ENCODE results near the gene ARHGEF12. TPM values are rescaled to one million over a fixed set of nuclear protein-coding genes. Genes with fewer than 3 reads are reported as not detected.

ARHGEF12 gene
- total RNA-seq, 1 experiment from 2014 or later = 41.0 TPM

DNA sequence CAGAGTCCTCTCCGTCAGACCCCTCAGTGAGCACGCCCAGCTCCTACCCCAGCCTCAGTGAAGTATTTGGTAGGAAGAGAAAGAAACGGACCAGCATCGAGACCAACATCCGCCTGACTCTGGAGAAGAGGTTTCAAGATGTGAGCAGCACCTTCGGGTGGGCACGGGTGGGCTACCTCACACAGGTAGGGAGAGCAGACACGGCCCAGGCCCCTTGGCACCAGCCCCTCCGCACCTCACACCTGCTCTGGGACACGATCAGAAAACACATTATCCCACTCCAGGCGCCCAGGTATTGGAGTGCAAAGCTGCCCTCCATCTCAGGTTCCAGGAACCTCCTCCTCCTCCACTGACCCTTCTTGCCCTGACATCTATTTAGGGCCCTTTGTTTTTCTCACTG, 28.7 kb upstream of the ARHGEF12 start:
- ATAC-seq = no peak
- no TSS peak for BruUV-seq (replicated peaks)
- no peak for DNase-seq
- no peaks in the 10 kb centered on the region for H3K9me2 ChIP-seq (replicated peaks; ENCODE audit: low read length)
- ChIA-PET CTCF (no interaction called here), POLR2A (ENCODE audit: unreplicated experiment) (no interaction called here)
- no peaks in the 10 kb centered on the region for H3F3A ChIP-seq (ENCODE audit: low read length, unreplicated experiment)
- TF ChIP-seq EZH2phosphoT487 (IDR thresholded peaks at IDR 0.05; ENCODE audit: borderline replicate concordance, low read length) (no peak), EZH2 (IDR thresholded peaks at IDR 0.05; ENCODE audit: low read length, unreplicated experiment) (no peak)
- TF ChIP-seq, protein P1, sequence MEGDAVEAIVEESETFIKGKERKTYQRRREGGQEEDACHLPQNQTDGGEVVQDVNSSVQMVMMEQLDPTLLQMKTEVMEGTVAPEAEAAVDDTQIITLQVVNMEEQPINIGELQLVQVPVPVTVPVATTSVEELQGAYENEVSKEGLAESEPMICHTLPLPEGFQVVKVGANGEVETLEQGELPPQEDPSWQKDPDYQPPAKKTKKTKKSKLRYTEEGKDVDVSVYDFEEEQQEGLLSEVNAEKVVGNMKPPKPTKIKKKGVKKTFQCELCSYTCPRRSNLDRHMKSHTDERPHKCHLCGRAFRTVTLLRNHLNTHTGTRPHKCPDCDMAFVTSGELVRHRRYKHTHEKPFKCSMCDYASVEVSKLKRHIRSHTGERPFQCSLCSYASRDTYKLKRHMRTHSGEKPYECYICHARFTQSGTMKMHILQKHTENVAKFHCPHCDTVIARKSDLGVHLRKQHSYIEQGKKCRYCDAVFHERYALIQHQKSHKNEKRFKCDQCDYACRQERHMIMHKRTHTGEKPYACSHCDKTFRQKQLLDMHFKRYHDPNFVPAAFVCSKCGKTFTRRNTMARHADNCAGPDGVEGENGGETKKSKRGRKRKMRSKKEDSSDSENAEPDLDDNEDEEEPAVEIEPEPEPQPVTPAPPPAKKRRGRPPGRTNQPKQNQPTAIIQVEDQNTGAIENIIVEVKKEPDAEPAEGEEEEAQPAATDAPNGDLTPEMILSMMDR (conservative IDR thresholded peaks at IDR 0.05; ENCODE audit: low read depth, low read length) = no peak
- H3K79me2 ChIP-seq (ENCODE audit: low read length) = no peaks in the 10 kb centered on the region
- H4K20me1 ChIP-seq (ENCODE audit: low read length) = no peaks in the 10 kb centered on the region
- no peak overlapping the region for H3K4me2 ChIP-seq (ENCODE audit: low read length)
- intact Hi-C loops (cut with micrococcal nuclease) = loop anchor here (2.0 kb wide), 1 partner anchor 23 kb away; no protein-coding TSS in a partner anchor
- no peaks in the 10 kb centered on the region for H3K36me3 ChIP-seq (ENCODE audit: low read depth, low read length)
- peak overlapping the region; percentile 81 for H3K27ac ChIP-seq (ENCODE audit: low read length)
- H3K9me3 ChIP-seq (ENCODE audit: low read length) = no peaks in the 10 kb centered on the region
- peak overlapping the region; percentile 54 for H3K9ac ChIP-seq (ENCODE audit: low read length)
- H3K4me1 ChIP-seq (ENCODE audit: insufficient read depth, low read length) = peaks cover 42% of the 10 kb centered on the region
- no peak overlapping the region for H3K4me3 ChIP-seq (ENCODE audit: low read length)
- H2AFZ ChIP-seq (ENCODE audit: low read length) = no peak overlapping the region
- H3K27me3 ChIP-seq (ENCODE audit: low read length) = no peaks in the 10 kb centered on the region

DNA sequence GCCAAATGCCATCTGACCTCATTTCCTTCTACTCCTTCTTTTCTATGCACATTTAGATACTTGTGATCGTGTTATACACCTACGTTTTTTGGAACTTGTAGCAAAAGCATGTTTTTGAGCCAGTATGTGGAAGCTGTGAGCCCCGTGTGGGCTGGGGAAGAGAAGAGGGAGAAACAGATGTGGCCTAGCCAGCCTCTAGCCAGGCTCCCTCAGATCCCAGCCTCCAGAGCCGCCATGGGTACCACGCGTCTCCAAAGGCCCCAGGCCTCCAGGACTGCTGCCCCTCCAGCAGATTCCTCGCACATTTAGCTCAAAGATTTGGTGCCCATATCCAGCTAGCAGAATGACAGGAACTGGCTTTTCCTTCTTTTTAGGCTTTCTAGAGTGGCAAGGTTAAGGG, 28.1 kb upstream of the ARHGEF12 start:
- Histone ChIP-seq H3K4me3 (ENCODE audit: low read length) (no peak overlapping the region), H3K9me2 (replicated peaks; ENCODE audit: low read length) (no peaks in the 10 kb centered on the region), H2AFZ (ENCODE audit: low read length) (no peak overlapping the region), H3K79me2 (ENCODE audit: low read length) (no peaks in the 10 kb centered on the region), H3K27me3 (ENCODE audit: low read length) (no peaks in the 10 kb centered on the region), H3F3A (ENCODE audit: low read length, unreplicated experiment) (no peaks in the 10 kb centered on the region), H4K20me1 (ENCODE audit: low read length) (no peaks in the 10 kb centered on the region), H3K9me3 (ENCODE audit: low read length) (no peaks in the 10 kb centered on the region), H3K27ac (ENCODE audit: low read length) (no peak overlapping the region), H3K4me1 (ENCODE audit: insufficient read depth, low read length) (peaks cover 37% of the 10 kb centered on the region), H3K36me3 (ENCODE audit: low read depth, low read length) (no peaks in the 10 kb centered on the region), H3K9ac (ENCODE audit: low read length) (no peak overlapping the region), H3K4me2 (ENCODE audit: low read length) (no peak overlapping the region)
- ATAC-seq (no peak), DNase-seq (no peak)
- ChIA-PET POLR2A (ENCODE audit: unreplicated experiment) (no interaction called here), CTCF (no interaction called here)
- intact Hi-C loops (cut with micrococcal nuclease) = no loop called here
- TF ChIP-seq EZH2 (IDR thresholded peaks at IDR 0.05; ENCODE audit: low read length, unreplicated experiment) = no peak
- TF ChIP-seq, protein P1 (conservative IDR thresholded peaks at IDR 0.05; ENCODE audit: low read depth, low read length) = no peak
- TF ChIP-seq EZH2phosphoT487 (IDR thresholded peaks at IDR 0.05; ENCODE audit: borderline replicate concordance, low read length) = no peak
- no TSS peak for BruUV-seq (replicated peaks)

DNA sequence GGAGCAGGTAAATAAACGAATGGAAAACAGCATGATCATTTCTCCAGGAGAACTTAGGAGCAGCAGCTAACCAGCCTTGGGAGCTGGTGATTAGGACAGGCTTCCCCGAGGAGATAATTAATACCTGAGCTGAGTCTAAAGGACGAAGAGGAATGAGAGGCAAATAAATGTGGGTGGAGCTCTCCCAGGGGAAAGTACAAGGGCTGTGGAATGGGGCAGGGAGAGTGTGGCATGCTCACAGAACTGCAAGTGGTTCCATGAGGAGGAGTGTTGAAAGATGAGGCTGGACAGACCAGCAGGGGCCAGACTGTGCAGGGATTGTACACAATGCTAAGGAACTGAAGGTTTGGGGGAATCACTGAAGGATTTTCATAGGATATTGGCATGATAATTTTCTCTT, 25.3 kb upstream of the ARHGEF12 start:
- H3K9me3 ChIP-seq (ENCODE audit: low read length) = no peaks in the 10 kb centered on the region
- H3K4me1 ChIP-seq (ENCODE audit: insufficient read depth, low read length) = peaks cover 15% of the 10 kb centered on the region
- no peaks in the 10 kb centered on the region for H3K36me3 ChIP-seq (ENCODE audit: low read depth, low read length)
- no peak overlapping the region for H2AFZ ChIP-seq (ENCODE audit: low read length)
- no peaks in the 10 kb centered on the region for H4K20me1 ChIP-seq (ENCODE audit: low read length)
- H3F3A ChIP-seq (ENCODE audit: low read length, unreplicated experiment) = no peaks in the 10 kb centered on the region
- H3K9me2 ChIP-seq (replicated peaks; ENCODE audit: low read length) = no peaks in the 10 kb centered on the region
- ChIA-PET CTCF (no interaction called here), POLR2A (ENCODE audit: unreplicated experiment) (interaction anchor here (0.6 kb wide), 1 partner anchor 60 kb away, joined by 3 read pairs; no protein-coding TSS in a partner anchor)
- TF ChIP-seq, protein P1 (conservative IDR thresholded peaks at IDR 0.05; ENCODE audit: low read depth, low read length) = no peak
- TF ChIP-seq EZH2phosphoT487 (IDR thresholded peaks at IDR 0.05; ENCODE audit: borderline replicate concordance, low read length) = no peak
- no peak for TF ChIP-seq EZH2 (IDR thresholded peaks at IDR 0.05; ENCODE audit: low read length, unreplicated experiment)
- no peaks in the 10 kb centered on the region for H3K79me2 ChIP-seq (ENCODE audit: low read length)
- H3K27ac ChIP-seq (ENCODE audit: low read length) = no peak overlapping the region
- no peak for ATAC-seq
- H3K4me2 ChIP-seq (ENCODE audit: low read length) = no peak overlapping the region
- intact Hi-C loops (cut with micrococcal nuclease) = no loop called here
- H3K9ac ChIP-seq (ENCODE audit: low read length) = no peak overlapping the region
- DNase-seq = no peak
- H3K27me3 ChIP-seq (ENCODE audit: low read length) = no peaks in the 10 kb centered on the region
- no TSS peak for BruUV-seq (replicated peaks)
- H3K4me3 ChIP-seq (ENCODE audit: low read length) = no peak overlapping the region
